Myocyte (in vitro differentiated cells): ENCODE data around the gene MGAT5. TPM values are rescaled to one million over a fixed set of nuclear protein-coding genes. Genes with fewer than 3 reads are reported as not detected.
"Not testable (repeated sequence)": the region's sequence is repeated elsewhere in the genome, so short reads cannot be mapped to it uniquely, and the experiment has no call there.

ENCODE experiments used
- DNase-seq: peaks from one replicate; pipeline ENCODE4 v3.0.0-alpha.2; 2012; ENCODE audit warnings: low read depth
- total RNA-seq: library from RNA; depleted of rRNA; stranded (reverse); fragments of >200 nt; gene quantifications from 2 replicates; pipeline ENCODE4 v1.2.3, GENCODE V29; 2014

MGAT5 gene
- total RNA-seq, 1 donor from 2014 or later, result 20.0 TPM

DNA sequence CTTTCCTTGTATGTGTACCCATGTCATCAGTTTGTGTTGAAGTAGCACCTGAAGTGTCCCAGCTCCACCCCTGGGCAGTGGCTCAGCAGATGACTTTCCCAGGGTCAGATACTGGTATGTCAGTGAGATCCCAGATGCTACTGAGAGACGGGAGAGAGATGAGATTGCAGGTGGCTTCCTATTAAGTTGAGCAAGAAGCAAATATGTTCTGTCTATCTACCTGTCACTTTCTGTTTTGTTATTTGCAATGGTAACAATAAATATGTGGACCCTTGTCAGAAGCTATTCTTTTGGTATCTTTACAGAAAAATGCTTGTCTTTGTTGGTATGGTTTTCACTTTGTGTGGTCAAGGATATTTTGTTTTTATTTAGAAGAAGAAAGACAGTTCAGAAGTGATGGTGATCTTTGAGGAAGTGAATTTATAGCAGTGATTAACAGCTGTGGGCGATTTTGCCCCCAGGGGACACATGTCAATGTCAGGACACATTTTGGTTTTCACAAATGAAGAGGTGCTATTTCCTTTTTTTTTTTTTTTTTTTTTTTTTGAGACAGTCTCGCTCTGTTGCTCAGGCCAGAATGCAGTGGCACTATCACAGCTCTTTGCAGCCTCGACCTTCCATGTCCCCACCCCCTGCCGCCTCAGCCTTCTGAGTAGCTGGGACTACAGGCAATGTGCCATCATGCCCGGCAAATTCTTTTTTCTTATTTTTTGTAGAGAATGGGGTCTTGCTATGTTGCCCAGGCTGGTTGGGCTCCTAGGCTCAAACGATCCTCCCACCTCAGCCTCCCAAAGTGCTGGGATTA is 21.4 kb downstream of the MGAT5 start:
- no peak for DNase-seq

DNA sequence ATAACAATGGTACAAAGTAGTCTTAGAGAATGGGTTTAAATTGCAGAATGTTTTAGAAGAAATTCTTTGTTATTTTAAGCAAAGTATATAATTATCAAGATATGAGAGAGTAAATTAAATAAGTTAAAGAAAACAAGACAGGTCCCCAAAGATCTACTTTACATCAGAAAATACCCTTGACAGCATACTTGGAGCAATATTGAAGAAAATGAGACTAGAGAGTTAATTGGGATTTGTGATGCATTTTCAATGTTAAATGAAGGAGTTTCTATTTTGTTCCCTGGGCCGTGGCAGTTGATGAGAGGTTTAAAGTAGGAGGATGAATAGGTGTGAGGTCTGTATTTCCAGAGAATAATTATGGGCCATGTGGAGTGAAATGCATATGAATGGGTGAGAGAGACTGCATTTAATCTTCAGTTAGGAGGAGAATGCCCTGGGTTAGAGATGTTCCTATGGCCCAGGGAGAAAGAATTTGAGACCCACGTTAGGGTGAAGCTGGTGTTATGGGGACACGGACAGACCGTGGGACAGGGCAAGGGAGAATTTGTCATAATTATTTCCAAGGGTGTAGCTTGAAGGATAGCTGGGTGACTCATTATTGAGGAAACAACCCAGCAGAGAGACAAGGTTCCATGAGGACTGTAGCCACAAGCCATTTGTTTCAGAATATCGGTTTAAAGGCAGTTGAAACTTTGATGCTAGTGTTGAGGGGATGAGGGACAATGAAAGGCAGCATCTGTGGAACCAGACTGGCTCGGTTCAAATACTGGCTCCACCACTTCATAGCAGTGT is 22.7 kb downstream of the MGAT5 start:
- DNase-seq, result peak; percentile 66

DNA sequence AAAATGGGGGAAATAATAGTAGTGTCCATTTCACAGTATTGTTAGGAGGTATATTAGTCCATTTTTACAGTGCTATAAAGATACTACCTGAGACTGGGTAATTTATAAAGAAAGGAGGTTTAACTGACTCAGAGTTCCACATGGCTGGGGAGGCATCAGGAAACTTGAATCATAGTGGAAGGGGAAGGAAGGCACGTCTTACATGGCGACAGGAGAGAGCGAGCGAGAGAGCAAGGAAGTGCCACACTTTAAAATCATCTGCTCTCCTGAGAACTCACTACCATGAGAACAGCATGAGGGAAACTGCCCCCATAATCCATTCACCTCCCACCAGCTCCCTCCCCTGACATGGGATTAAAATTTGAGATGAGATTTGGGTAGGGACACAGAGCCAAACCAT is 23.4 kb downstream of the MGAT5 start:
- no peak for DNase-seq

DNA sequence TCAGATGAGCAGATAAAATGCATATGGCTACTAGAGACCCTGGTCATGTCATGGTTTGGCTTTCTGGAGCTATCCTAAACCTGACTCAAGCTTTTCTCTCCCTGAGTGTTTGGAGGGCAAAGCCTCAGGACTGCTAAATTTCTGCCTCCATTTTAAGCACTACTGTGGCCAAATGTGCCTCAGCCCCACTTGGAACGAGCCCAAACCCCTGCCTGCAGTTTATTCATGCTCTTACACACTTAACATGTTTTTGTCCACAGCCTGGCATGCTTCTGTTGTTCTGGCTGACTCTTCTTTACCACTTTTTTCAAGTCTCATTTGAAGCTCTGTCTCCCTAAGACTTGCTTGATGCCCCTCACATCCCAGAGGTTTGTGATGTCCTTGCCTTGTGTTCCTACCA is 24.7 kb downstream of the MGAT5 start:
- DNase-seq, result no peak

DNA sequence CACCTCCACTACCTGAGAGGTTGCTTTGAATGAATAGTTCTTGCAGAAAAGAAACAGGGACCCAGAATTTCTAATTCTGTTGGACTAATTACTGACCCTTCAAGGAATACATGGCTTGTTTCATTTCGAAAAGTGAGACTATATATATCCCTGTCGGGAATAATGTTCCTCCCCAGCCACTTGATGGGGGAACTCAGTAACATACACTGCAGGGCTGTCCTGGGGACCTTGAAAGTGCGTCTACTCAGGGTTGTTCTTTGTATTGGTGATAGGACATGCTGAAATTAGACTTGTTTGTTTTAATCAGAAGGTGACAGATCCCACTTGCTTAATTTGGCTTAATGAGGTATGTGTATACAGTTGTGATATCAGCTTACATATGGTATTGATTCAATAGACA is 25.5 kb downstream of the MGAT5 start:
- DNase-seq, result no peak

DNA sequence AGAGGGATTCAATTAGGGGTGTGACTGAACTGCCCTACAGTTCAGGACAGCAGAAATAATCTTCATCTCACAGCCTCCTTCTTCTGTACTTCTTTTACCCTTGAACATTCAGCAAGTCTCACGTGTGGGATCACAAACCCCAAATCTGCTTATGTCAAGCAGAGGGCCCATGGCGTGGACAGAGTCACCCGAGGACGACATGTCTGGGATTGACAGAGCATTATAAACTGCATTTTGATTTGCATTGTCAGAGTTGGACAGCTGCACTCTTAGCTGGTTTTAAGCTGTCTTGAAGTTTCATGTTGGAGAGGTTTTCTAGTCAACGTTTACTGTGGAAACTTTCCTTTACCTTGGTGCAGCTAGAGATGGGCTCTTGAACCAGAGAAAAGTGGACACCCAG is 26.4 kb downstream of the MGAT5 start:
- DNase-seq, result no peak

DNA sequence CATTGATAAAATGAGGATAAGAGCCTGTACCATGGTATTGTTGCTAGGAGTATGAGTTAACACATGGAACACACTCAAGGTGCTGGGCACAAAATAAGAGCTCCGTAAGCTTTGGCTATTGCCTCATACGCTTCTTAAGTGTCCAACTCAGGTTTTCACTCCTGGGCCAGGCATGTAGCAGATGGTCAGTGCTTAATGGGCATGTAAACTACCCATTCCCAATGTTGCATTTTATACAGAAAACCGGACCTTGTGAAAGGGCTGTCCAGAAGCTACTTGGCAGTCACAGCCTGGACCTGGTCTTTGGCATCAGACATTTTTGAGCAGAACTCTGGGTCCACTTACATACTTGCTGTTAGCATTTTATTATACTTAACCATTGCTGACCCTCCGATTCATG is 26.9 kb downstream of the MGAT5 start:
- DNase-seq, result no peak

DNA sequence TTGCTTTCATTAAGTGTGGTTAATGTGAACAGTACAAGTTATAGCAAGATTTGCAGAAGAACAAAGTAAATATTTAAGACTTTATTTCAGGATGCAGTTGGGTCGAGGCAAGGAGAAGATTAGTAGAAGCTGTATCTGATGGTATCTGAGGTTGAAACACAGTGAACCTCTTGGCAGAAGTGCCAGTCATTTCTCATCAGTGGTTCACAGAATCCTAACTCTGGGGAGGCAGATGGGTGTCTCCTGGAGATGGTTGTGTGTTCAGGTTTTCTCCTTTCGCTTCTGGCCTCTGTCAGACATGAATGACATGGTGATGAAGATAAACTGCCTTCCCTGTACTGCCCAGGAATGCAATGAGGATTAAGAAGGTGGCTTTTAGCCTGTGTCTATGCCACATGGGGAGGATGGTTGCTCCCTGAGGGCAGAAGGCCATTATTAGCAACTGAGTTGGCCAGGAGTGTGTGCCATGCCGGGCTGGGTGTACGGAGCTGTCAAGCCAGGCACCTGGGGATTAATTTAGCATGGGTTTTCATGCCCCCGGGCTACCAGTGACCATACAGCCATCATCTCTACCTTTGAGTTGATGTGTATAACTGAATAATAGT is 28.0 kb downstream of the MGAT5 start:
- DNase-seq, result peak; percentile 70

DNA sequence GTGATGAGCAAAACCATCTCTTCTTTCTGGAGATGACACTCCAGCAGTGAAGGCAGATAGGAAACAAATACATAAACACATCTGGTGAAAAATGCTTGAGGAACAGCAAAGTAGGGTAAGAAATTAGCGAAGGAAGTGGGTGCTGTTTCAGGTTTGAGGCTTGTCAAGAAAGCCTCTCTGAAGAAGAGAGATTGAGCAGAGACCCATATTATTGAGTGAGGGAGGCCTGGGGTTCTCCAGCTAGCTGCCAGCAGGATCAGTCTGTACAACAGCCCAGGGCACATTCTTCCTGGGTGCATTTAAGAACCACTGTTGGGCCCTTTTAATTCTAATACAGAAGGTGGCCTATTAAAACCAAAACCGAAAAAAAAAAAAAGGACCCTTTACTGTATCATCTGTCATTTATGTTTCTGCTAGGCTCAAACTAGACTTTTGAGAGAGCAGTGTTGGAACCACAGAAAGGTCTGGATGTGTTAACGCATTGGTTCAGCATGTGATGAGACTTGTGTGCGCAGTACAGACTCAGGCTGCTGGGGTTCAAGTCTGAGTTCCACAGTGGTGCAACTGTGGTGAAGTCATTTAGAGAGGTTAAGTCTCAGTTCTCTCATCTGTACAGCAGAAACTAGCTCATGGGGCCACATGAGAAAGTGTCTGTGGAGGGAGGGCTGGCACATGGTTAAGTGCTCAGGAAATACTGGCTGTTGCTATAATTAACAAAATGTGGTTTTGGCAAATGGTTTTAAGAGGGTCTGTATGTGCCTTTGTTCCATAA is 28.9 kb downstream of the MGAT5 start:
- DNase-seq, result no peak

DNA sequence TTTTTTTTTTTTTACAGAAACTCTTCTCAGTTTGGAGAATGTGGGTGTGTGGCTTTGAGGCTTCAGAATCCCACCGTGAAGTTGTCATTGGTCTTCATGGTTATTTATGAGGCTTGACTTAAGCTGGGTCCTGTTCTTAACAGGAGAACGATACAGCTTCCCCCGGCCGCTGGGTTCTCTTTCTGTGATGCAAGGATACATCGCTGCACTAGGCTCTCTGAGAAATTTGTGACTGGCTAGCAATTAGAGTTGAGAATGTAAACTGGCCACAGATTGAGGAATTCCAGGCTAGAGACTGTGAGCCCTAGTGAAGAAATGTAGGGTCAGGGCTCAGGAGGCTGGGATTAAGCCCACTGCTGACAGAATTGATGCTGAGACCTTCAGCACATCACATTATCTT is 29.8 kb downstream of the MGAT5 start:
- DNase-seq, result no peak

DNA sequence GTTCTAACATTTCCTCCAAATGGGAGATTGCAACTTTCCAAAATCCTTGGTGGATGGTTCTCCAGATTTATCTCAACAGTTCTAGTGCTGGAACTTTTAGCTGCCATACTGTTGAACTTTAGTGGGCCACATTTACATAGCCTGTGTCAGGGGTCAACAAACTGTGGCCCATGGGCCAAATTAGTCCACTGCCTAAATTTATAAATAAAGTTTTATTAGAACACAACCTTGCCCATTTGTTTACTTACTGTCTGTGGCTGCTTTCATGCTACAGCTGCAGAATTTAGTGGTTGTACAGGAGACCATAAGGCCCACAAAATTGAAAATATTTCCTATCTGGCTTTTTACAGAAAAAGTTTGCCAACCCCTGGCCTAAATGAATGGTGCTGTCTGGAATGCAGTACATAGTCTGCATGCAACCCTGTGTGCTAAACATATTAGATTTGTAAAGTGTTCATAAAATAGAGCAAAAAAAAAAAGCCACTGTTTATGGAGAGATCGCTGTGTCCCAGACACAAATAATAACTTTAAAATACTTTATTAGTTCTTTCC is 30.3 kb downstream of the MGAT5 start:
- no peak for DNase-seq

DNA sequence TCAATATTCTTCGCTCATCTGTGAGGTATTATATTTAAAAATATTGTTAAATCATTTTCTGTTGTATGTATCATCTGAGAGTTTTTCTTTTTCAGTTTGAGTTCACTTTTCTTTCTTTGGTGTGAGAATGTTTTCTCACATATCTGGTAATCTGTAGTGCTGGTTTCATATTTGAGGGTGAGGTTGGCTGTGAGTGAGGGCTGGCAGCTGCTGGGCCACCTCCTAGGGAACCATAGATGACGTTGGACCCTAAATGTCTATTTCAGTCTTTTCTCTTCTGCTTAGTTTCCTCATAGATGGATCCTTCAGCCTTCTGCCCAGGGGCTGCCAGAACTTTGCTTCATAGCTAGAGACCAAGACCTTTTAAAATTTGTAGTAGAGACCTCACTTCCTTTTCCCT is 33.5 kb downstream of the MGAT5 start:
- peak; percentile 28 for DNase-seq

DNA sequence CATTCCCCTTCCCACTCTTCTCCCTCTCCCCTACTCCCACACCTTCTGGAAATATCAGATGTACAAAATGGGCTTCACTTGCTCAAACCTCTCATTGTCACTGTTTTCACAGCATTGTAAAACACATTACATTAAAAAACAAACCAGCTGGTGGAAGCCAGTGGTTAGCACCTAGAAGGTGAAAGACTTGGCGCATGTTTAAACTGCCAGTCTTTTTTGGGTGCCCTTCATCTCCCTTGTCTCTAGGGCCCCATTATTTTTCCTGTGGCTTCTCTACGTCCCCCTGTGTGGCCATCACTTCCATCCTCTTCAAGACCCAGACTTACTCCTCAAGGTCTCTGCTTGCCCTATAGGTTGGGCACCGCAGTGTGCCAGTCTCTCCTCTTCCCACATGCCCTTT is 34.9 kb downstream of the MGAT5 start:
- DNase-seq, result no peak

DNA sequence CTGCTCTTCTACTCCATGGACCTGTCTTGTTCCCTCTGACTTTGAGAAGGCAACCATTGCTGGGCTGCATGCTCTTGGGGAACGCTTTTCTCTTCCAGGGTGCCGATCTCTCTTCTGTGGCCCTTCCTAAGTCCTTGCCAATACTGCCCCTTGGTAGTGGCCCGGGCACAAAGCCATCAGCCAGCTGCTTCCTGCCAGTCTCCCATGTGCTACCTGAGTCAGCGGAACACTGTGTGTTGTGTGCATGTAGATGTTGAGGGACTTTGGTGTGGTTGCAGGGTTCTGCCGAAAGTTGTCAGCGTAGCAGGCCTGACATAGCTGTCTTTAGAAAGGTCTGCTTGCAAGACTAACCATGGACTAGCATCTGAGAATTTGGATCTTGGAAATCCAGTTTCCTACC is 35.4 kb downstream of the MGAT5 start:
- DNase-seq, result no peak

DNA sequence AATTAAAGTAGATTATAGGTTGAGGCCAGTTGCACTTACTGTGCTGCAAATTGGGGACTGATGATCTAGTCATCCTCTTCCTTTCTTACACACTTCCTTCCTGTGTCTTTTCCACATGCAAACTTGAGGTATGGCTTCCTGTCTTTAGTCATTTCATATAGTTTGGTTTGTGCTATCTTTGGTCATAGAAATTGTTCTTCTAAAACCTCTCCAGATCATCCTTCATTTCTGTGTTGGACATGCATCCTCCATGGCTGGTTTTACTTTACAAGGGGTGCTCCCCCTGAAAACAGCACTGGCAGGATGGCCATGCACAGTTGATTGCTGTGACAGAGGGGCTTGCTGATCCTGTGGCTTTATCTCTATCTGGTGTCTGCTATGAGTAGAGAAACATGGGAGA is 36.5 kb downstream of the MGAT5 start:
- no peak for DNase-seq

DNA sequence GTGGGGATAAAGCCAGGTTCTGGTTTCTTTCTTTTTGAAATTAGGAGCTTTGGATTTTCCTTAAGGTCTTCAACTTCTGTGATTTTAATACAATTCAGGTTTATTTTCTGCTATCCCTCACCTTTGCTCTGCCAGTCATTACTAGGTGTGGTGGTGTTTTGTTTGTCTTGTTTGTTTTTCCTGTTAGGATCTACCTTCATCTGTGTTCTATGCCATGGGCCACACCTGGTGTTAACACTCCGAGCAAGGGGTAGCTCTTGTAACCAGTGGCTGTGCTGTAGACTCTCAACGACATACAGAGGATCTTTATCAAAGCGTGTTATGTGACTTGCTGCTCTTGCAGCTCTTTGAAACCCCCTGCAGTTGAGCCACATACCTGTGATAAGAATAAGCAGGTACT is 38.6 kb downstream of the MGAT5 start:
- no peak for DNase-seq

DNA sequence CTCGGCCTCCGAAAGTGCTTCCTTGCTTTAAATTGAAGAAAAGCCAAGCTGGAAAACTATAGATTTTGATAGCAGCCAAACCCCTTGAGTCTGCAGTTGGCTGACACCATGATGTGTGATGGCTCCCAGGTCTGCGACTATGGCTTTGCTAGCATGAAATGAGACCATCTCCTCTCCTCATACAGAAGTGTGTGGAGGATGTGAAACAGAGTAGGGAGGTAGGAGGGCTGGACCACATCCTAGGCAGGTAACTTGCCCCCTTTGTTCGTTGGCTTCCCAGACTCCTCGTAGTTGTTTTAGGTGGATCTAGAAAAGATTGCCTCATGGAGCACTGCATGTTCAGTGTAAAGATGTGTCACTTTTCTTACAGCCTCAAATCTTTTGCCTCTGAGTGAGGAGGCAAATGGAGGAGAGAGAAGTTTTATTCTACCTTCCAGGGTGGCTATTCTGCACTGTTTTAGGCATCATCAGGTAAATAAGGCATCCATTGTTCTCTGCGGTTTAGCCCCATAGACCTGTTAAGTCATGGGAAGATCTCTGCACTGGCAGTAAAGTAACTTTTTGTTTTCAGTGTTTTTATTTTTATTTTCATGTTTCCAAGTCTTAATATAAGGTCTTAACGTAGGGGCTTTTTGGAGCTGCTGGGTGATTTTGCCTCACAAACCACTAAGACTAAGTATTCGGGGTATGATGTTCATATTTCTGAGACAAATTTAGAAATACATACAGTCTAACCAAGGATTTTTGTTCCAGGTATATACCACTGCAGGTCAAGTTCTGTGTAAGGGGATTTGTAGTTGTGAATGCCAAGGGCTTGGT is 40.1 kb downstream of the MGAT5 start:
- DNase-seq, result no peak

DNA sequence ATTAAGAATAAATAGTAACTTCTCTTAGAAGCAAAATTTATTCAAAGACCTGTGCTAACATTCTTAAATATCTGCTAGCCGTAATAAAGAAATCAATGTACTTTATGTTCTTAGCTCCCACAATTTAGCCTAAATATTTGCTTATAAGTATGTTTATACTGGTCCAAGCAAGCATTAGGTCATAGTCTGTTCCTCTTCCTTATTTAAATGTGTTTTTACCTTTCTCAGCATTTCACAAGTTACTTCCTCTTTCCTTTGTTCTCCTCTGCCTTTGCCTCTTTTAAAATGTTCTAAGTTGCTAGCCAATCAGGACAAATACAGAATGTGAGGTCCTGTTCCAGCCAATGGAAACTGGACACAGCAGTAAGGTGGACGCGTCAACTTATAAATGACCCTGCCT is 40.7 kb downstream of the MGAT5 start:
- not testable (repeated sequence) for DNase-seq

DNA sequence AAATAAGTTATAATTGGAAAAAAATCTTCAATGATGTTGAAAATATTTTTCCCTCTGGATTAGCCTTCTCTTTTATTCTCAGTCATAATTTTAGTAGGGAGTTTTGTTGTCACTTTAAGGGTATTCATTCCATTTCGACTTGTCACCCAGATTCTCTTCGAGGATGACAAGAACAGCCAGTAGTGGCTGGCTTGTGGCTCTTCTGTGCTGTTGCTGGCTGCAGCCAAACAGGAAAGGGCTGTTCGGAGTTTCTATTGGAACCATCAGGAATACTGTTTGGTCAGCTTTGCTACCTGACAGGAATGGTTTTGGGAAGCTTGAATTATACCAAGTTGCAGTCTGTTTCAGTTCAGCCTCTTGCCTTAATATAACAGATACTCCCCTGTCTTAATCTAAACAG is 41.6 kb downstream of the MGAT5 start:
- DNase-seq, result peak; percentile 33

DNA sequence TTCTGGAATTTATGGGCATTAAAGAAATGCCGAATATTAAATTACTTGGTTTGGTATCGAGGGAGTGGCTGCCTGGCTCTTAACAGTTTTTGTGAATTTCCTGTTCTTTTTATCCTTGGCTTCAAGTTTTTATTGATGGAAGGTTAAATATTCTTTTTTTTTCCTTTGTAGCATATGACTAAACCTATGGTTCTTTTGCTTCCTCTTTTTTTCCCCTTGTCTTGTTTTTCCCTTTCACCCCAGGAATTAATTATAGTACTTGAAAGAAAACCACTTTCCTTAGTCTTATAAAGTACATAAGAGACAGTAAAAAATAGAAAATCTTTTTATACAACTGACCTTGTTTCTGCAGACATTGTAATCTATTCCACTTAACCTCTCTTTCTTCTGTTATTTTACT is 42.4 kb downstream of the MGAT5 start:
- no peak for DNase-seq
